HG02588 (cell line): ENCODE results near the gene TCERG1L.

Source experiments
- ATAC-seq: cut with Tn5 transposase; IDR thresholded peaks from one replicate; pipeline ENCODE4 v1.9.1; 2021; ENCODE audit warnings: mild to moderate bottlenecking, moderate library complexity; ENCODE audit not compliant: unreplicated experiment

TCERG1L gene

GRCh38 chr10:131078131-131078881, 233.2 kb downstream of the TCERG1L start:
- ATAC-seq: no peak

- ATAC-seq: no peak
Measured at GRCh38 chr10:131077724-131078123, 233.8 kb downstream of the TCERG1L start.

DNA sequence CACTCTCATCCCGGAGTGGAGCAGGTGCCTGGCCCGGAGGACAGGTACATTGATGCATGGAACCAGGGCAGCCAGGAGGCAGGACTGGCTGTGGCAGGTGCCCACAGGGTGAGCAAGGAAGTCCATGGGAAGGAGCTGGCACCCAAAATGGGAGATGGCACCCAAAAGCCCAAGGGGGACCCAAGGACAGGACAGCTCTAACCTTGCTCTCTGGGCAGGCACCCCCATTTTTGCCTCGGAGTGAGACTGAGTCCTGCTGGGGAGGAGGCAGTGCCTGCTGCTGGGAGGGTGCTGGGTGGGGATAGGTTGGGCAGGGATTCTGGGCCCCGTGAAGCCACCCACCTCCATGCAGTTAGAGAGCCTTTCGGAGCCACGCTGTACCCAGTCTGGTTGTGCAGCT, 234.5 kb downstream of the TCERG1L start:
- ATAC-seq: no peak

GRCh38 chr10:131076356-131076755, 235.2 kb downstream of the TCERG1L start:
- no peak for ATAC-seq

GRCh38 chr10:131075218-131075770, 236.2 kb downstream of the TCERG1L start:
- no peak for ATAC-seq

DNA sequence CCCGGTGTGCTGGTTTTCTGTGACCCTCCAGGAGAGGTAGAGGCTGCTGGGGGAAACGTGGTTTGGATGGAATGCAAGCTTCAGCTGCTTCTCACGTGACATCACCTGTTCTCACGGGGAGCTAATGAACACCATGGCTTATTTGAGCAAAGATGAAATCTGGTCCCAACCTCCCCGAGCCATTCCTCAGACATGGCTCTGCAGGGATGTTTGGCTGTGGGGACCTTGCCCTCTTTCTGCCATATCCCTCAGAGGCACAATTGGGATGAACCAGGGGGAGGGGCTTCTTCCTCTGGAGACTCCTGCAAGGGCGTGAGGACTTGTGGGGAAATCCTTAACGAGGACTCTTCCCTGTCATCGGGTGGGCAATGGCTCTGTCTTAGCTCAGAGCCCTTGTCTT, 236.8 kb downstream of the TCERG1L start:
- ATAC-seq: no peak

- ATAC-seq: no peak
Measured at GRCh38 chr10:131073469-131074035, 238.0 kb downstream of the TCERG1L start.

DNA sequence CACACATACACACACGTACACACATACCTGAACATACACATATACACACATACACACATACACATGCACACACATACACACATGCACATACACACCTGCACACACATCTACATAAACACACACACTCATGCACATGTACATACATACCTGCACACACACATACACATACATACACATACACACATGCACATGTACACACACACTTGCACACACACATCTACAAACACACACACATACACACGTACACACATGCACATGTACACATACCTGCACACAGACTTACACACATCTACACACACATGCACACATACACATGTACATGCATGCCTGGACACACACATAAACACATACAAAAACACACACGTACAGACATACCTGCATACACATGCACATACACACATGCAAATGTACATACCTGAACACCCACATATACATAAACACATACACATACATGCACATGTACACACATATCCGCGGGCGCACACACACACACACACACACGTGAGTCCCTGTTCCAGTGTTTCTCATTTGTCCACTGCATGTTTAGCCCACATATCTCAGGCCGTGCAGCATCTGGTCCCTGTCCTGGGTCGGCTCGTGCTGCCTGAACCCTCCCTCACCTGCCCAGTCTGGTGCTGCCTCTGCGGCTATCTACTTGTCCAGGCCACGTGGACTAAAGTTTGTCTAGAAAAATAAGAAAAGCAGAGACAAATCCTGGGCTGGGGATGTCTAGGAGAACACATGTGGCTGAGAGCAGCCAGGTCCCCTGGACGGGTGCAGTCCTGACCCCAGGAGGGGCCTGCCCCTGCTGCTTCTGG, 238.7 kb downstream of the TCERG1L start:
- no peak for ATAC-seq

GRCh38 chr10:131071721-131072120, 239.8 kb downstream of the TCERG1L start:
- no peak for ATAC-seq

DNA sequence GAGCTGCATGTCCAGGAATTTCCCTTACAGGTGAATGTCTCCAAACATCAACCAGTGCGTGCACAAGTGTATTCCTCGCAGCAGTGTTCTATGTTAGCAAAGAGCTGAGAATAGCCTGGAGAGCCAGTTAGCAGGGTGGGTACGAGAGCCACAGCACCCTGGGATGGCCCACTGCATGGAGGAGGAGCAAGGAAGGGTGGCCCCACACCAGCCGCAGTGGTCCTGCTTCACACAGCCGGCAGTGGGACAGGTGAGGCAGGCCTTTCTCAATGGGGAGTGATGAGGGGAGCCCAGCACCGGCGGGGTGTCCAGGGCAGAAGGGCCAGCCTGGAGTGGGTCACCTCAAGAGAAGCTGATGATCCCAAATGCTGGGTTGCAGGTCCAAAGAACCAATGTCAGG, 240.7 kb downstream of the TCERG1L start:
- no peak for ATAC-seq

- ATAC-seq: no peak
Measured at GRCh38 chr10:131068760-131069159, 242.8 kb downstream of the TCERG1L start.

DNA sequence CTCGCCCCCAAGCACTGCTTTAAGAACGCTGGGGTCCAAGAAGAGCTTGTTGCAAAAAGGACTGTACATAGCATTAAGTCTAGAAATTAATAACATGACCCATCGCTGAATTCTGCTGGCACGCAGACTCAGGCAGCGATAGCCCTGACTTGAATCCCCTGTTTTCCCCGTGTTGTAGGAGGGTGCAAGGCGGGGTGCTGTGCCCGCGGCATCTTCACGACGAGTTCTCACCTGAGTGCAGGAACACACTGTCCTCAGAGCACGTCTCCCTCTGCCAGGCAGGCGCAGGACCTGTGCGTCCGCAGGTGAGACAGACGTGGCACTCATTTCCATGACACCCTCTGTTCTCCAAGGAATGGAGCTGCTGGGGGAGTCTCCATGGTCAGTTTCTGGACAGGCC, 243.2 kb downstream of the TCERG1L start:
- no peak for ATAC-seq

GRCh38 chr10:131067690-131068089, 243.8 kb downstream of the TCERG1L start:
- no peak for ATAC-seq

- ATAC-seq: no peak
Measured at GRCh38 chr10:131065673-131066305, 245.7 kb downstream of the TCERG1L start.

GRCh38 chr10:131063311-131063710, 248.2 kb downstream of the TCERG1L start:
- ATAC-seq: no peak

DNA sequence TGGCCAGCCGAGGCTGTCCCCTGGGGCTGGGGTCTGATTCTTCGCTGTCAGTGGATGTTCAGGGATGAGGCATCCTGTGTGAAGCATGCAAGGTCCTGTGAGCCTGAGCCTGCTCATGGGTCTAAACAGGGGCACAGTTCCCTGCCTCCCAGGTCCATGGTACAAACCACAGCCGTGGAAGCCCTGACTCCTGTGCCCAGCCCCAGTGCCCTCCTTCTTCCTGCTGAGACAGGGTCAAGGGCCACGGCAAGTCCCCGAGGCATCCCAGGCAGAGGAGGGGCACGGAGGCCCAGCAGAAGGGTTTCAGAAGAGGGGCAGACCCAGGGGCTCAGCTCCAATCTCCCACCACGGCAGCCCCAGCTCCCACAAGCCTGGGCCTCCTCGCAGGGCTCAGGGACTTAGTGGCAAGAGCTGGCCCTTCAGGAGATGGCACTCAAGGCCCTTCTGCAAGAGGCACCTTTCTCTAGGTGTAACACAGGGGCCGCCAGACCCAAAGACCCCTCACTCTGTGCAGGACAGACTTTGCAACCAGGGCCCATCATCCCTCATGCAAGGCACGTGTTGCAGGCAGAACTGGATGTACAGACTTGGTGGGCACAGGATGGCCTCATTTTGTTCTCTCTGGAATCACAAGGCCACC, 248.8 kb downstream of the TCERG1L start:
- ATAC-seq: no peak

DNA sequence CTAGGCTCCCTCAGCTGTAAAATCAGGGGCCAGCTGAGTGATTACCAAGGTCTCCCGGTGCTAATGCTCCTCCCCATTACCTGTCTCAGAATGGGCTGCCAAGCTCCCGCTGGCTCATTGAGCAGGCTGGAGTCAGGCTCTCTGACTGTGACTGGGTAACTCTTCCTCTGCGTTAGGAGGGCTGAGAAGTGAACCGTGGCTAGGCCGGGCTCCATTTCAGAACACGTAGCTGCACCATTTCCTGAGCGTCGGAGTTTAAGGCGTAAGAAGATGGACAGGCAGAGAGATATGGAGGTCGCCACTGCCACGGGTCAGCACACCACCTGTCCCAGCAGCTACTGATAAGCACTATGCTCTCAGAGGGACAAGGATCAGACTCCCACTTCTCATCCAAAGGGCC, 250.3 kb downstream of the TCERG1L start:
- no peak for ATAC-seq

- ATAC-seq: no peak
Measured at GRCh38 chr10:131059881-131060280, 251.6 kb downstream of the TCERG1L start.

DNA sequence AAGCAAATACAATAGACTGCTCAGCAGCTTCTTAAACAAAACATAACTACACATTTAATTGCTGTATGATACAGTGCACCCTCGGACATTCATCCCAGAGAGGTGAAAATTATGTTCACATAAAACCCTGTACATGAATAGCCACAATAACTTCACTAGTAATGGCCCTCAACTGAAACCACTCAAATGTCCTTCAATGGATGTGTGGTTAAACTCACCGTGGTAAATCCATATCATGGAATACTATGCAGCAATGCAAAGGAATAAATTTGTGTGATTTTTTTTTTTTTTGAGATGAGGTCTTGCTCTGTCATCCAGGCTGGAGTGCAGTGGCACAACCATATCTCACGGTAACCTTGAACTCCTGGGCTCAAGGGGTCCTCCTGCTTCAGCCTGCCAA, 252.7 kb downstream of the TCERG1L start:
- ATAC-seq: no peak

DNA sequence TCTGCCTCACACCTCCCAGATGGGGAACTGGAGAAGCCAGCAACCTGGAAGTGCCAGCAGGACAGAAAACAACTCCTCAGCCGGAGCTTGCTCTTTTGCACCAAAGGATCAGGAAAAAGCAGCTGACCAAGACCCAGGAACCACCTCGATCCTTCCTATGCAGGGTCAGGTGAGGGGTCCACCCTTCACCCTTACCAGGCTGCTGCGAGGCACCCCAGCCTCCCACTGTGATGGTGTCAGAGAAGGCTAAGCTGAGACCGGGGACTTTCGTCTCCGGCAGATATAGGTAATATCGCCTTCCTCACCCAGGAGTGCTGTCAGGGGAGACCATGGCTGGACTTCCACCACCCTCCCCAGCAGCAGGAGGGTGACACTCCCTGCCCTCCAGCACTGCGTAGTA, 254.7 kb downstream of the TCERG1L start:
- no peak for ATAC-seq
